Measurements from ENCODE around the gene SHC3. TPM values are rescaled to one million over a fixed set of nuclear protein-coding genes. Genes with fewer than 3 reads are reported as not detected.
"Not testable (repeated sequence)": the region's sequence is repeated elsewhere in the genome, so short reads cannot be mapped to it uniquely, and the experiment has no call there.

Gene SHC3, protein sequence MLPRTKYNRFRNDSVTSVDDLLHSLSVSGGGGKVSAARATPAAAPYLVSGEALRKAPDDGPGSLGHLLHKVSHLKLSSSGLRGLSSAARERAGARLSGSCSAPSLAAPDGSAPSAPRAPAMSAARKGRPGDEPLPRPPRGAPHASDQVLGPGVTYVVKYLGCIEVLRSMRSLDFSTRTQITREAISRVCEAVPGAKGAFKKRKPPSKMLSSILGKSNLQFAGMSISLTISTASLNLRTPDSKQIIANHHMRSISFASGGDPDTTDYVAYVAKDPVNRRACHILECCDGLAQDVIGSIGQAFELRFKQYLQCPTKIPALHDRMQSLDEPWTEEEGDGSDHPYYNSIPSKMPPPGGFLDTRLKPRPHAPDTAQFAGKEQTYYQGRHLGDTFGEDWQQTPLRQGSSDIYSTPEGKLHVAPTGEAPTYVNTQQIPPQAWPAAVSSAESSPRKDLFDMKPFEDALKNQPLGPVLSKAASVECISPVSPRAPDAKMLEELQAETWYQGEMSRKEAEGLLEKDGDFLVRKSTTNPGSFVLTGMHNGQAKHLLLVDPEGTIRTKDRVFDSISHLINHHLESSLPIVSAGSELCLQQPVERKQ
- 4.5 and 7.3 TPM in 2 replicates for total RNA-seq

DNA sequence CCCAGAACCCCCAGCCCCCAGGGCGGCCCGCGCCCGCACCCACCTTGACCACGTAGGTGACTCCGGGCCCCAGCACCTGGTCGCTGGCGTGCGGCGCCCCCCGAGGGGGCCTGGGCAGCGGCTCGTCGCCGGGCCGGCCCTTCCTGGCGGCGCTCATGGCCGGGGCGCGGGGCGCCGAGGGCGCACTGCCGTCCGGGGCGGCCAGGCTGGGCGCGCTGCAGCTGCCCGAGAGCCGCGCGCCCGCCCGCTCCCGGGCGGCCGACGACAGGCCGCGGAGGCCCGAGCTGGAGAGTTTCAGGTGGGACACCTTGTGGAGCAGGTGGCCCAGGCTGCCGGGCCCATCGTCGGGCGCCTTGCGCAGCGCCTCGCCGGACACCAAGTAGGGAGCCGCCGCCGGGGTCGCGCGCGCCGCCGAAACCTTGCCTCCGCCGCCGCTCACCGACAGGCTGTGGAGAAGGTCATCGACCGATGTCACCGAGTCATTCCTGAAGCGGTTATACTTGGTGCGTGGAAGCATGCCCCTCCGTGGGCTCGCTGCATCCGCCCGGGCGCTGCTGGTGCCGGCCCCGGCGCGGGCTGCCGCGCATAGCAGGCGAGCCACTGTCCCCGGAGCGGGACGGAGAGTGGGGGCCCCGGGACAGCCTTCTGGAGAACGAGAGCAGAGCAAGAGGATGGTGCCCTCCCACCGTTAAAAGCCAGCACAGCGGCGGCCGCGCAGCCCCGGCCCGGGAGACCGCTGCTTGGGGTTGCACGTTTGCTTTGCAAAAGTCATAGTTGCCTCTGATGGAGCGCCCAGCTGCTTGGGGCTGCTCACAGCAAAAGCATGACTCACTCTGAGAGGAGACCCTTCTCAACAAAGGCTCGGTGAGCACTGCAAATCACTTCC, at the start of gene SHC3:
SHC3 (minus strand) TSS at position 875 of the 886 bp plus-strand sequence; CDS start at position 517, 358 bp downstream.
- no peak for DNase-seq (ENCODE audit: extremely low read depth, low read depth, low spot score)

DNA sequence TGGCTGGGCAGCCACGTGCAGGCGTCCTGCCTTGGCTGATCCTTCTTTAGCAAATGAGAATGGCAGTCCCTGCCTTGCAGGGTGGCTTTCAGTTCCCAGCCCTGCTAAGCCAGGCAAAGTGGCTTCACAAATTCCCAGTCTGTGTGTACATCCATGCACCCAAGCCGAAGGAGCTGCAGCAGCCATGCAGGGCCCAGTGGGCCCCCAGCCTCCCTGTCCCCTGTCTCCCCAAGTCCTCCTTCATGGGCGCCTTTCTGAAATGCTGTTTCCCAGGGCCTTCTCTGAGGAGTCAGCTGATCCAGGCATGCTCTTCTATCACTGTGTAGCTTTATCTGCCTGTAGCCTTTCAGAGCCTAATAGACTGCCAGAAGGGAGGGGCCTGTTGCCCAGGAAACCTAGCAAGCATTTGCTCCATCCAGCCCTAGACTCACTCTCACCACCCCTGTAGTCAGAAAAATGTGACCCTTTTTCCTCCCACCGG, 47.4 kb upstream of the SHC3 start:
- DNase-seq (ENCODE audit: extremely low read depth, low read depth, low spot score): no peak

DNA sequence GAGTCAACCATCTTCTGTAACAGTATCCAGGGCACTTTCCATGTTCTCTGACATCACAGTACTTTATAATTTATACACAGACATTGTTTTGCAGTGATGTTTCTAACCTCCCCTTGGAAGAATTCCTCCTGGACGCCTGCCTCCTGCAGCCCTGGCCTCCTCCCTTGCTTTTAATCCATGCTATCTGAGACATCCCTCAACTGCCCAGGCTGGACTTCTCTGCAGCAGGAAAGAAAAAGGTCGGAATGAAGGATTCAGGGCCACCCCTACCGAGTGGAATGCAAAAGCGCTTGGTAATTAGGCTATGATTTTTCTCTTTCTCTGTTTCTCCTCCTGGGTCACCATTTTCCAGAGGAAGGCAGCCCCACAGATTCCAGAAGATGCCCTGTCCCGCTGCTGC, 47.0 kb upstream of the SHC3 start:
- no peak for DNase-seq (ENCODE audit: extremely low read depth, low read depth, low spot score)

DNA sequence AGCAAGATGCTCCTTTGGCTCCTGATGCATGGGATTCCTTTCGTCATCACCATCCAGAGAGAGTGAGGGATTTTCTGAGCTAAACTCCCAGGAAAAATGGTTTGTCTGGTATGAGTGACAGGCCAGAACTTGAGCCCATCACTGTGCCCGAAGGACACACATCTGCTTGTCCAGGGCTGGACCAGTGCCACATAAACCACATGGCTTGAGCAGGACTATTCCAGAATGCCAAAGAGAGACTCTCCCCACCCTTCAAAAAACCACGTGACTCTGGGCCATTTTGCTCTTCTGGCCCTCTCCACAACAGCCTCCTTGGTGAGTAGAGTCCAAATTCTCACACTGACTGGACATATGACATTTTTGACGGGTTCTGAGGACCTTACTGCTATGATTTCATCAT, 46.4 kb upstream of the SHC3 start:
- no peak for DNase-seq (ENCODE audit: extremely low read depth, low read depth, low spot score)

DNA sequence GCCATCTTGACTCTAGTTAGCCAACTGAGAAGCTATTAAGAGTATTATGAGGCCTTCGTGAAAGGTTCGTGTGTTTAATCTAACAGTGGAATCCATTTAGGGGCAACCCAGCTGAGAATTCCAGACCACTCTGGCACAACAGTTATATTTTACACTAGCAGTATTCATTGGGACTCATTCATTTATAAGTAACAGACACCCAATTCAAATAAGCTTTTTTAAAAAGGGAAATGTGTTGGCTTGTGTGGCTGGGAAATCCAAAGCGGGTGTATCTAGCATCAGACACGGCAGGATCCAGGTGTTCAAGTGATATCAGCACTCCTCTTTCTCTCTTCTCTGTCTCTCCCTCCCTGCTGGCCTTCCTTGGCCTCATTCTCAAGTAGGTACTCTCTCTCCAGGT, 46.0 kb upstream of the SHC3 start:
- DNase-seq (ENCODE audit: extremely low read depth, low read depth, low spot score): no peak

DNA sequence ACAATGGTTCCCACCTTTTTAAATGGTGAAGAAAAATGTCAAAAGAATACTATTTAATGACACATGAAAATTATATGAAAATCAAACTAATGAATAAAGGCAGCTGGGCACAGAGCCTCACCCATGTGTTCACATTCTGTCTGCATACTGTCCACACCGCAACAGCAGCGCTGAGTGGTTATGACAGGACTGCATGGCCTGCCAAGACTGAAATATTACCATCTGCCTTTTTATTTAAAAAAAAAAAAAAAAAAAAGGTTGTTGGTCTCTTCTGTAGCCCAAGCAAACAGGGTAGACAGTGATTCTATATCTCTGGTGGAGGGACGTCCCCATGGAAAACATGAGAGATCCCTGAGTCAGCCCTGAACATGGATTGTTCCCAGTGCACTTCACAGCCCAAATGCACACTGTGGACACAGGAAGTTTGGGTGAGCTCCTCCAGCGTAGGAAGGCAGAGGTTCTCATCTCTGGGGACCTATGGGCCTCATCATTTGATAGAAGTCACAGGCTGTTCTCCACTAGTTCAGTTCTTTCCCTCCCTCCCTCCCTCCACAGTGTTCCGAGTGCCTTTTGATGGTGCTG, 44.9 kb upstream of the SHC3 start:
- no peak for DNase-seq (ENCODE audit: extremely low read depth, low read depth, low spot score)

DNA sequence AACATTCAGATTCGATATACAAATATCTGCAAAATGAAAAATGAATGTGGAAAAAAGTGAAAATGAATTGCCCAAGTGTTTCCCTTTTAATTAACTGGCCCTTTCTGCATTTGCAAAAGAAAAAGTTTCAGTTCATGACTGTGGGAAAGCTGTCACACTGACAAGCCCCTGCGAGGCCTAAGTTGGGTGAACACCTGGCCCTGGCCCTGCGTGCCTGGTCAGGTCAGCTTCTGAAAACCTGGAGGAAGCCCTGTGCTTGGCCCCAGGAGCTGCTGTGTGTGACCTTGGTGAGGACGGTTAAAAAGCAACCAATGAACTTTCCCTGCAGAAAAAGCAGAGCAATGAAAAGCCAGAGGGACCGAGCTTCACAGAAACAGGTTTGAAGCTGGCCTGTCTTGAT, 41.0 kb upstream of the SHC3 start:
- no peak for DNase-seq (ENCODE audit: extremely low read depth, low read depth, low spot score)

DNA sequence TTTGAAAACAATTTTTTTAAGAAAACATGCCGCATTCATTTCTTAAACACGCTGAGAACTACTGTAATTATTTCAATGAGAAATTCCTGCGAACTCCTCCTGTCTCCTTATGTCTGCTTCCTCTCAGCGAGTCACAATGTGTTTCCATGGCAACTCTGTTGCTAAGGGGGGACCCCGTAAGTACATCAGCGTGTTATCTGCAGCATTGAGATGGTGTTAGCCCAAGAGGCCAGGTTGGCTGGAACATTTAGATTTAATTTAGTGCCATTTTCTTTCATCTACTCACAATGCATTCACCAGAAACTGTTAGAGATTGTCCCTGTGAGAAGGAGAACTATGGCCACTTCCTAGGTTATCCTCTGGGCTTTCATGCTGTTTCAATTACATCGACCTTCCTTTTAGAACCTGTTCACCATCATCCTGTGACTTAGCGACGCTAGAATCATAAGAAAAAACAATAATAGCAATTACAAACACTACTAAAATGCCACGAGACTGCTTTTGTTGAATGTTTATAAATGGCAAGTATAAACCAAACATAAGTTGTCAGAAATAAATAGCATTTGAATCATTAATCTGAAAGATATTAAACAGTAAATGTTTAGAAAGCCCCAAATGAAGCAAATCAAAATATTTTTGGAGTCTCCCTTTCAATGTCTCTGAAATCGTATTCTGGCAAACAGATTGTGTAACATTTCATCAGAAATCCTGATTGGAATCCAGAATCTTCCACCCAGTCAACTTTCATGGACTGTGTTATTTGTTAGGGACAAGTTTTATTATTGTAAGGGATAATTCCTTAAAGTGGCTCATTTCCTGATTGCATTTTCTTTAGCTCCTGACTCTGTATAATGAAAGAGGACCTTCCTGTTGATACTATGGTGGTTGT, 39.7 kb upstream of the SHC3 start:
- DNase-seq (ENCODE audit: extremely low read depth, low read depth, low spot score): no peak

DNA sequence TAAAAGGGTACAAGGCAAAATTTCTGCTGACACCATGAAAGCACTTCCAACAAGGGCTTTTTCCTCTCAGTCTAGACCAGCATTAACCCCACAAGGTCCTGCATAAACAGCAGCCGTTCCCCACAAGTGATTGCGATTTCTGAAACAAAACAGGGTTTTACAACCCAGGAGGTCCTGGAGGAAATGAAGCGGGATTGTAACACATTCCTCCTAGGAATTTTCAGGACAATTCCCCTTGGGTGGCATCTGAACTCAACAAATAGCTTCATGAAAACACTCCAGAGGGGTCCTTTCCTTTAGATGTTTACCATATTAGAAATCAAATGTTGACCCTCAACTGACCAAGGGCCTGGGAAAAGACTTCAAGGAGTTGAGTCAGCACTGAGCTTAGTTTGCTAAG, 36.7 kb upstream of the SHC3 start:
- DNase-seq (ENCODE audit: extremely low read depth, low read depth, low spot score): no peak

DNA sequence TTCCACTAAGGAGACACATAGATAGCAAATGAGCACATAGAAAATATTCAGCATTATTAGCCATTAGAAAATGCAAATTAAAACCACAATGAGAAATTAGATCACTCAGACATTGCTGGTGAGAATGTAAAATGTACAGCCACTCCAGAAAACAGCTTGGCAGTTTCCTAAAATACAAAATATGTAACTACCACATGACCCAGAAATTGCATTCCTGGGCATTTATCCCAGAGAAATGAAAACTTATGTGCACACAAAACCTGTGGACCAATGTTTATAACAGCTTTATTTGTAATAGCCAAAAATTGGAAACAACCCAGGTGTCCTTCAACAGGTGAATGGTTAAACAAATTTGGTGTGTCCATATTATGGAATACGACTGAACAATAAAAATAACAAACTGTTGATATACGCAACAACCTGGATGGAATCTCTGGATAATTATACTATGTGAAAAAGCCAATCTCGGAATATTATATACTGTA, 34.8 kb upstream of the SHC3 start:
- DNase-seq (ENCODE audit: extremely low read depth, low read depth, low spot score): no peak

DNA sequence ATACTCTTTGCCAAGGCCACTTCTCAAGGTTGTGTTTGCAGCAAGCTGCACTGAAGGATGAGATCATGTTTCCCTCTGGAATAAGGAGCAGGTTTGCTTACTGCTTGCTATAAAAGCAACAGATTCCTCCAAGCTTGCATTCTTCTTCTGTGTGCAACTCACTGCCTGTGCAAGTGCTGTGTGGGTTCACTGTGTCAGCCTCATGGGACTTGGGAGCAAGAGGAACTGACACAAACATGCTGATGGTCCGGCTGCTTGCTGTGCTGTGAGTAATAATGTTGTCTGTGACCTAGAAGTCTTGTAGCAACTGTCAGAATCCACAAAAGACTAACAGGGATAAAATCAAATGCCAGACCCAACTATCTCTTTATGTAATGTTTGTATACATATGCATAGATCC, 33.6 kb upstream of the SHC3 start:
- DNase-seq (ENCODE audit: extremely low read depth, low read depth, low spot score): no peak

DNA sequence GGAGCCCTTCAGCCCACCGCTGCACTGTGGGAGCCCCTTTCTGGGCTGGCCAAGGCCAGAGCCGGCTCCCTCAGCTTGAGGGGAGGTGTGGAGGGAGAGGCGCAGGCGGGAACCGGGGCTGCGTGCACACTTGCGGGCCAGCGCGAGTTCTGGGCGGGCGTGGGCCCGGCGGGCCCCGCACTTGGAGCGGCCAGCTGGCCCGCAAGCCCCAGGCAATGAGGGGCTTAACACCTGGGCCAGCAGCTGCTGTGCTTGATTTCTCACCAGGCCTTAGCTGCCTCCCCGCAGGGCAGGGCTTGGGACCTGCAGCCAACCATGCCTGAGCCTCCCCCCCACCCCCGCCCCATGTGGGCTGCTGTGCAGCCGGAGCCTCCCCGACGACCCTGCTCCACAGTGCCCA, 30.7 kb upstream of the SHC3 start:
- not testable (repeated sequence) for DNase-seq (ENCODE audit: extremely low read depth, low read depth, low spot score)

DNA sequence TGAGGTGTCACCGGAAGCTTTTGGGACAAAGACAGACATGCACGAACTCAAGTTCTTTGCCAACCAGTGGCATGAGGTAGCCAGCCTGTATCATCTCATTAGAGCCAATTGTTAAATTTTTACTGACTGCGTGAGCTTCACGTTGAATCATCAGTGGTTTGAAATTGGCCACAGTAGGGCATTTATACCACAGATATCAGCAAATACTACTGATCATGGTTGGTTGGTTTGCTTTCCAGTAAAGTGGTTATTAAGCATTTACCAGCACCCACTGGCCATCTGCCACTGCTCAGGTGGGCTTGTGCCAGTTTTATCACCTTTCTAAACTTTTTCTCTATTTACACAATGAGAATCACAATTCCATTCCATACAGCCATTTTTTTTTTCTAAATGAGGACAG, 28.4 kb upstream of the SHC3 start:
- DNase-seq (ENCODE audit: extremely low read depth, low read depth, low spot score): no peak

DNA sequence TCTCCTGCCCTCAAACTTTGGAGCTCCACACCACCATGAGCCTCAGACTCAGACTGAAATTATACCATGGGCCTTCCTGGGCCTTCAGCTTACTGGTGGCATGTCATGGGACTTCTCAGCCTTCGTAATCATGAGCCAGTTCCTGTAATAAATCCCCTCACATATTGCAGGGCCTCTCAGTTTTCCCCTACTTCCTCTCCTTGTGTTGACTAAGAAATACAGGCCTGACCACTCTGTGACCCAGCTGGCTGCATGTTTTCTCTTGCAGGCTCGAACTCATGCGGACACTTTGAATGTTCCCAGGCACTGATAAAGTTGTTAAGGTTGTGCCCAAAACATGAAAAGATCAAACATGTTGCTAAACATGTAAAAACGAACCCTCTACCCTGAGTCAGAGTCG, 26.2 kb upstream of the SHC3 start:
- no peak for DNase-seq (ENCODE audit: extremely low read depth, low read depth, low spot score)

DNA sequence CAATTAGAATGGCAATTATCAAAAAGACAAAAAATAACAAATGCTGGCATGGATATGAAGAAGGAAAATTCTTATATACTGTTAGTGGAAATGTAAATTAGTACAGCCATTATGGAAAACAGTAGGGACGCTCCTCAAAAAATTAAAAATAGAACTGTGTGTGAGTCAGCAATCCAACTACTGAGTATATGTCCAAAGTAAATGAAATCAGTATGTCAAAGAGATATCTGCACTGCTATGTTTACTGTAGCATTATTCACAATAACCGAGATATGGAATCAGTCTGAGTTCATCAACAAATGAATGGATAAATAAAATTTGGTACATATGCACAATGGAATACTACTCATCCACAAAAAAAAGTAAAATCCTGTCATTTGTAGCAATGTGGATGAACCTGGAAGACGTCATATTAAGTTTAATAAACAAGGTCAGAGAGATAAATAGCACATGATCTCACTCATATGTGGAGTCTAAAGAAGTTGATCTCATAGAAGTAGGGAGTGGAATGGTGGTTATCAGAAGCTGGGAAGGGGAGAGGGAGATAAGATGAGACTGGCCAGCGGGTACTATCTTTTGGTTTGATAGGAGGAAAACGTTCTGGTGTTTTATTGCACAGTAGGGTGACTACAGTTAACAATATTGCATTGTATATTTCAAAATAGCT, 16.6 kb upstream of the SHC3 start:
- no peak for DNase-seq (ENCODE audit: extremely low read depth, low read depth, low spot score)

DNA sequence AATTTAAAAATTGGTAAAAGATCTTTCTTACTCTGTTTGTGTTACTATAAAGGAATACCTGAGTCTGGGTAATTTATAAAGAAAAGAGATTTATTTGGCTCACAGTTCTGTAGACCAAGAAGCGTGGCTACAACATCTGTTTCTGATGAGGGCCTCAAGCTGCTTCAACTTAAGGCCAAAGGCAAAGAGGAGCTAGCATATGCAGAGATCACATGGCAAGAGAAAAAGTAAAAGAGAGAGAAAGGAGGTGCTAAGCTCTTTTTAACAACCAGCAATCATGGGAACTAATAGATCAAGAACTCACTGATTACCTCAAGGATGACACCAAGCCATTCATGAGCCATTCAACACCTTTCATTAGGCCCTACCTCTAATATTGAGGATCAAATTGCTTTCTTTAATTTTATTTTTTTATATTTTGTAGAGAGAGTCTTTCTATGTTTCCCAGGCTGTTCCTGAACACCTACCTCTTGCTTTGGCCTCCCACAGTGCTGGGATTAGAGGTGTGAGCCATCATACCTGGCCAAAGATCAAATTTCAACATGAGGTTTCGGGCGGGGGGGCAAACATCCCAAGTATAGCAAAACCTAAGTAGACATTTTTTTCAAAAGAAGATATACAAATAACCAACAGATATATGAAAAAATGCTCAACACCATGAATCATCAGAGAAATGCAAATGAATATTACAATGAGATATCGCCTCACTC, 16.0 kb upstream of the SHC3 start:
- DNase-seq (ENCODE audit: extremely low read depth, low read depth, low spot score): no peak

DNA sequence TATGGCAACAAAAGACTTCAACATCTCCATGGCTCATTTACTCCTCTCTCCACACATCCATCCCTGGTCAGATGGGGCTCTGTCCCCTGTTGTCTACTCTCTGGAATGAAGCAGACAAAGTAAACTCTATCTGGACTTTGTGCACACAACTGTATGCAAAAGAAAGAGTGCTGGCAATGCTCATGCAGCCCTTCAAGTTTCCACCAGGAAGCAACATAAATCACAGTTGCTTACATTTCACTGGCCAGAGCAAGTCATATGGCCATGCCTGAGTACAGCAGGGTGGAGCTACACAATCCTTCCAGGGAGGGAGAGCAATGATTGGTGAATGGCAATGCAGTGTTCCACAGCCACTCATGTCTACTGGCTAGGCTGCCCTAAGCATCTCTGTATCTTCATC, 12.4 kb upstream of the SHC3 start:
- DNase-seq (ENCODE audit: extremely low read depth, low read depth, low spot score): no peak

DNA sequence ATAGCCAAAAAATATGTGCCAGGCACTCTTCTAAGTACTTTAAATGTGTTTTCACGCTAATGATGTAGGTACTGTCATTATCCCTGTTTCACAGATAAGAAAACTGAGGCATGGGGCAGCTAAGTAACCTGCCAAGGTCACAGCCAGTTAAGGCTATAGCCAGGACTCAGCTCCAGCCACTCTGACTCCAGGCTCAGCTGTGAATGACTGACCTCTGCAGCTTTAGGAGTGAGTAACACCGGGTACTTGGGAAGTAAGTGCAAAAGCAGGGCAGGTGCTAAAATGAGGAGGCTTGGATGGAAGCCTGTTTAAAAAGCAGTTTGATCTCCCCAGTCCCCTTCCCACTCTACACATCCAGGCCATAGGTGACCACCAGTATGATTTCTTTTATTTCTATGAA, 10.6 kb upstream of the SHC3 start:
- DNase-seq (ENCODE audit: extremely low read depth, low read depth, low spot score): no peak

DNA sequence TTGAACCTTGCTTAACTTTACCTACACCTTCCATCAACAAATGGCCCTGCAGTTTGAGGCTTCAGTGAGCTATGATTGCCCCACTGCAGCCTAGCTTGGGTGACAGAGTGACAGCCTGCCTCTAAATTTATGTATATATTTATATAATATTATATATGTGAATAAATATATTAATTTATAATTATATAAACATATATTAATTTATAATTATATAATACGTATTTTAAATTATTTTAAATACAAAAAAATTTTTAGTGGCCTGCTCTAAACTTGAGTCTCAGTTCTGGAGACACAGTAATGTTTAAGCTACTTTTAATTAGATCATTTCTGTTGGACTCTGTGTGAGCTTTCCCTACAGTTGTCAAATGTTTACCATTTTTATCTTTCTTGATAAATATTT, 9.3 kb upstream of the SHC3 start:
- no peak for DNase-seq (ENCODE audit: extremely low read depth, low read depth, low spot score)
